B cell (primary cell): ENCODE measurements around the gene CUZD1. TPM values are rescaled to one million over a fixed set of nuclear protein-coding genes. Genes with fewer than 3 reads are reported as not detected.

Experiments
- ATAC-seq: fragments of 200-7000 bp; cut with Tn5 transposase; one replicate; pipeline ENCODE4 v1.10.0; 2021; ENCODE audit warnings: low read depth, mild to moderate bottlenecking, moderate number of reproducible peaks, moderate library complexity
- CTCF ChIA-PET: fragments of 350-600 bp; sonication (Branson Sonifier 250); formaldehyde crosslinking; loops from one replicate; lab custom pipeline; 2021; ENCODE audit warnings: antibody characterized with exemption, inconsistent platforms; lab: Charles Lee
- POLR2A ChIA-PET: fragments of 350-600 bp; sonication (Branson Sonifier 250); formaldehyde crosslinking; loops from one replicate; lab custom pipeline; 2021; ENCODE audit warnings: antibody characterized with exemption; lab: Charles Lee
- DNase-seq: peaks from one replicate; pipeline ENCODE4 v3.0.0; 2013
- H2AFZ ChIP-seq: 2 replicates; pipeline ENCODE4 v1.6.1; 2012; ENCODE audit warnings: mild to moderate bottlenecking, low read depth, low read length; ENCODE audit not compliant: insufficient read depth, poor library complexity, severe bottlenecking
- H3K27ac ChIP-seq, 2 donors: 1 replicate in 1 of 2; 2 replicates in 1 of 2; pipeline ENCODE4 v1.5.1; 2012 to 2013; ENCODE audit warnings: low read length in 2 of 2, mild to moderate bottlenecking in 2 of 2, moderate library complexity in 1 of 2
- H3K27me3 ChIP-seq, 4 experiments: fragments of 200-600 bp in 1 of 4; sonication (generic) in 1 of 4; replicated peaks in 1 of 4; 1 replicate in 2 of 4; 2 replicates in 2 of 4; pipeline versions ENCODE4 v1.6.1 to v1.7.0; 2013 to 2016; ENCODE audit warnings: low read length in 3 of 4, mild to moderate bottlenecking in 2 of 4, mixed read lengths in 1 of 4, moderate library complexity in 1 of 4; ENCODE audit not compliant: insufficient read depth in 4 of 4, control insufficient read depth in 3 of 4; ENCODE audit errors: control extremely low read depth in 1 of 4
- H3K36me3 ChIP-seq, 2 experiments: replicated peaks in 1 of 2; 1 replicate in 1 of 2; 2 replicates in 1 of 2; pipeline versions ENCODE4 v1.6.1 to v1.7.1; 2013; ENCODE audit warnings: low read length in 1 of 2; ENCODE audit not compliant: insufficient read depth in 2 of 2, control insufficient read depth in 1 of 2; ENCODE audit errors: control extremely low read depth in 1 of 2, extremely low read depth in 1 of 2
- H3K4me1 ChIP-seq, 2 donors: fragments of 200-600 bp in 1 of 2; sonication (generic) in 1 of 2; 1 replicate in 1 of 2; 2 replicates in 1 of 2; pipeline versions ENCODE4 v1.5.1 to v1.6.1; 2013 to 2017; ENCODE audit warnings: low read length in 2 of 2; ENCODE audit not compliant: control insufficient read depth in 2 of 2, insufficient read depth in 2 of 2
- H3K4me2 ChIP-seq: replicated peaks from 2 replicates; pipeline ENCODE3; 2012; ENCODE audit warnings: mild to moderate bottlenecking, low read depth, low read length; ENCODE audit not compliant: poor library complexity, severe bottlenecking
- H3K4me3 ChIP-seq, 5 experiments: fragments of 200-600 bp in 1 of 5; sonication (generic) in 1 of 5; 1 replicate in 3 of 5; 2 replicates in 2 of 5; pipeline versions ENCODE4 v1.5.1 to v1.7.0; 2011 to 2016; ENCODE audit warnings: low read length in 4 of 5, mild to moderate bottlenecking in 4 of 5, low read depth in 2 of 5, control low read depth in 1 of 5, moderate library complexity in 1 of 5; ENCODE audit not compliant: insufficient read depth in 1 of 5; ENCODE audit errors: control extremely low read depth in 1 of 5, extremely low read depth in 1 of 5
- H3K79me2 ChIP-seq: fragments of 200-600 bp; sonication (generic); one replicate; pipeline ENCODE4 v1.6.0; 2016; ENCODE audit warnings: low read length; ENCODE audit not compliant: control insufficient read depth, insufficient read depth
- H3K9ac ChIP-seq: fragments of 200-600 bp; sonication (generic); 2 replicates; pipeline ENCODE4 v1.6.1; 2017; ENCODE audit warnings: mild to moderate bottlenecking, low read length, moderate library complexity
- H3K9me3 ChIP-seq, 3 donors: one replicate each; pipeline versions ENCODE4 v1.6.1 to v1.7.1; 2013; ENCODE audit warnings: low read length in 2 of 3; ENCODE audit not compliant: control insufficient read depth in 2 of 3, insufficient read depth in 1 of 3; ENCODE audit errors: control extremely low read depth in 1 of 3
- H4K20me1 ChIP-seq: 2 replicates; pipeline ENCODE4 v1.6.0; 2012; ENCODE audit warnings: mild to moderate bottlenecking, low read length; ENCODE audit not compliant: insufficient read depth, control insufficient read depth, poor library complexity, severe bottlenecking
- H3K27ac Mint-ChIP-seq: one replicate; pipeline ENCODE4 v1.8.0; 2021; ENCODE audit warnings: mixed read lengths
- H3K27me3 Mint-ChIP-seq: one replicate; pipeline ENCODE4 v1.8.0; 2021; ENCODE audit warnings: mixed read lengths
- H3K4me1 Mint-ChIP-seq: one replicate; pipeline ENCODE4 v1.8.0; 2021; ENCODE audit warnings: mixed read lengths
- H3K4me3 Mint-ChIP-seq: one replicate; pipeline ENCODE4 v1.8.0; 2021; ENCODE audit warnings: mixed read lengths
- H3K9me3 Mint-ChIP-seq: one replicate; pipeline ENCODE4 v1.8.0; 2022; ENCODE audit warnings: mixed read lengths; ENCODE audit not compliant: insufficient read depth
- EZH2 ChIP-seq: IDR thresholded peaks from 2 replicates; pipeline ENCODE4 v1.6.1; 2012; ENCODE audit warnings: borderline replicate concordance, low read depth, mild to moderate bottlenecking, moderate library complexity, low read length; ENCODE audit not compliant: insufficient read depth, poor library complexity, severe bottlenecking
- WGBS: methylation state at CpG from one replicate; pipeline ENCODE4 v1.1.5; 2013; ENCODE audit warnings: missing lambda C conversion rate; ENCODE audit not compliant: insufficient coverage; 5-methylcytosine and 5-hydroxymethylcytosine counted together
- intact Hi-C: fragments of 100-400 bp; cut with micrococcal nuclease; formaldehyde crosslinking; loops from one replicate; pipeline ENCODE4 v1.10.0; 2022
- polyA plus RNA-seq: library from polyadenylated mRNA; depleted of rRNA; stranded (reverse); fragments of >200 nt; gene quantifications from 2 replicates; pipeline ENCODE4 v1.2.3, GENCODE V29; 2012
- total RNA-seq, 2 donors: library from RNA; stranded (reverse); fragments of 120-200 nt in 1 of 2; gene quantifications; 1 replicate in 1 of 2; 2 replicates in 1 of 2; pipeline versions ENCODE4 v1.2.3 to v1.2.4, GENCODE V29; 2013 to 2022
- TF ChIP-seq, protein P1 (sequence below): fragments of 200-600 bp; IDR thresholded peaks from one replicate; pipeline ENCODE4 v1.8.0; 2022; ENCODE audit warnings: antibody characterized with exemption, mild to moderate bottlenecking

Gene CUZD1
- total and polyA plus RNA-seq, 2 donors (not counting 1 experiment from before 2014, with no cell fraction given), result 2.1 to 3.3 TPM

GRCh38 chr10:122879339-122880273 lies 33.9 kb upstream of the CUZD1 start, which contains the start of gene FAM24B:
Gene FAM24B, minus strand, starts transcription at chr10:122879581. Its CDS starts 29,066 bp downstream, at chr10:122850515.
- Histone ChIP-seq H2AFZ (peak within 1 kb of the TSS; percentile 92), H3K4me3 (peak within 1 kb of the TSS; percentile 49 to 83 (median 64)), H3K36me3 (no peaks in the 10 kb centered on the region), H3K27me3 (no peaks in the 10 kb centered on the region), H3K9ac (peak within 1 kb of the TSS; percentile 78), H3K4me1 (peaks cover 12 to 17% of the 10 kb centered on the region in 2 donors), H3K79me2 (peaks cover 43% of the 10 kb centered on the region), H3K27ac (peak within 1 kb of the TSS; percentile 62 to 86), H4K20me1 (peaks cover 4% of the 10 kb centered on the region), H3K4me2 (peak within 1 kb of the TSS; percentile 83), H3K9me3 (peaks cover 0 to 5% (median 0%) of the 10 kb centered on the region in 3 donors)
- intact Hi-C loops, result loop anchor here (1.0 kb wide), 4 partner anchors 75 to 505 kb away; partner anchors contain the start of genes C10orf88, IKZF5, PLEKHA1 and PSTK
- H3K27me3 Mint-ChIP-seq, result no peaks in the 10 kb centered on the region
- H3K9me3 Mint-ChIP-seq, result no peaks in the 10 kb centered on the region
- ChIA-PET POLR2A (no interaction called here), CTCF (no interaction called here)
- DNase-seq (peak; percentile 96), ATAC-seq (peak; percentile 84)
- H3K4me3 Mint-ChIP-seq, result peak within 1 kb of the TSS; percentile 86
- H3K4me1 Mint-ChIP-seq, result peaks cover 39% of the 10 kb centered on the region
- TF ChIP-seq EZH2, result no peak
- TF ChIP-seq, protein P1, sequence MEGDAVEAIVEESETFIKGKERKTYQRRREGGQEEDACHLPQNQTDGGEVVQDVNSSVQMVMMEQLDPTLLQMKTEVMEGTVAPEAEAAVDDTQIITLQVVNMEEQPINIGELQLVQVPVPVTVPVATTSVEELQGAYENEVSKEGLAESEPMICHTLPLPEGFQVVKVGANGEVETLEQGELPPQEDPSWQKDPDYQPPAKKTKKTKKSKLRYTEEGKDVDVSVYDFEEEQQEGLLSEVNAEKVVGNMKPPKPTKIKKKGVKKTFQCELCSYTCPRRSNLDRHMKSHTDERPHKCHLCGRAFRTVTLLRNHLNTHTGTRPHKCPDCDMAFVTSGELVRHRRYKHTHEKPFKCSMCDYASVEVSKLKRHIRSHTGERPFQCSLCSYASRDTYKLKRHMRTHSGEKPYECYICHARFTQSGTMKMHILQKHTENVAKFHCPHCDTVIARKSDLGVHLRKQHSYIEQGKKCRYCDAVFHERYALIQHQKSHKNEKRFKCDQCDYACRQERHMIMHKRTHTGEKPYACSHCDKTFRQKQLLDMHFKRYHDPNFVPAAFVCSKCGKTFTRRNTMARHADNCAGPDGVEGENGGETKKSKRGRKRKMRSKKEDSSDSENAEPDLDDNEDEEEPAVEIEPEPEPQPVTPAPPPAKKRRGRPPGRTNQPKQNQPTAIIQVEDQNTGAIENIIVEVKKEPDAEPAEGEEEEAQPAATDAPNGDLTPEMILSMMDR, result no peak
- WGBS, result 8% methylated on average over 95 of the region's 95 CpGs
- H3K27ac Mint-ChIP-seq, result peak within 1 kb of the TSS; percentile 92
